GM23248 (cell line): Measurements from ENCODE around the gene MRPL39. TPM values are rescaled to one million over a fixed set of nuclear protein-coding genes. Genes with fewer than 3 reads are reported as not detected.

Experiments used
- DNase-seq: peaks from one replicate; pipeline ENCODE4 v3.0.0-alpha.2; 2015
- H2AFZ ChIP-seq: fragments of 200-600 bp; sonication (generic); 2 replicates; pipeline ENCODE4 v1.6.1; 2016; ENCODE audit warnings: antibody characterized with exemption
- H3F3A ChIP-seq: fragments of 200-600 bp; sonication (generic); 2 replicates; pipeline ENCODE4 v1.6.1; 2016; ENCODE audit warnings: mild to moderate bottlenecking, antibody characterized with exemption, mixed run types; ENCODE audit not compliant: insufficient read depth
- H3K27ac ChIP-seq: fragments of 200-600 bp; sonication (generic); 2 replicates; pipeline ENCODE4 v1.5.1; 2016; ENCODE audit warnings: mild to moderate bottlenecking
- H3K27me3 ChIP-seq: fragments of 200-600 bp; sonication (generic); replicated peaks from 2 replicates; pipeline ENCODE4 v1.6.1; 2016; ENCODE audit warnings: mild to moderate bottlenecking; ENCODE audit not compliant: insufficient read depth
- H3K36me3 ChIP-seq: fragments of 200-600 bp; sonication (generic); 2 replicates; pipeline ENCODE4 v1.6.1; 2016; ENCODE audit warnings: low read depth, mild to moderate bottlenecking
- H3K4me1 ChIP-seq: fragments of 200-600 bp; sonication (generic); 2 replicates; pipeline ENCODE4 v1.6.1; 2016; ENCODE audit warnings: mild to moderate bottlenecking; ENCODE audit not compliant: insufficient read depth
- H3K4me2 ChIP-seq: fragments of 200-600 bp; sonication (generic); one replicate; pipeline ENCODE4 v1.6.1; 2016; ENCODE audit warnings: mild to moderate bottlenecking; ENCODE audit not compliant: unreplicated experiment
- H3K4me3 ChIP-seq: fragments of 200-600 bp; sonication (generic); 2 replicates; pipeline ENCODE4 v1.5.1; 2016; ENCODE audit warnings: mild to moderate bottlenecking
- H3K79me2 ChIP-seq: fragments of 200-600 bp; sonication (generic); 2 replicates; pipeline ENCODE4 v1.6.1; 2016; ENCODE audit warnings: mild to moderate bottlenecking; ENCODE audit not compliant: insufficient read depth
- H3K9ac ChIP-seq: fragments of 200-600 bp; sonication (generic); 2 replicates; pipeline ENCODE4 v1.6.1; 2016; ENCODE audit warnings: mild to moderate bottlenecking
- H3K9me2 ChIP-seq: fragments of 200-600 bp; sonication (generic); 2 replicates; pipeline ENCODE4 v1.6.1; 2016; ENCODE audit warnings: mixed run types, mild to moderate bottlenecking, moderate library complexity; ENCODE audit not compliant: insufficient read depth
- H3K9me3 ChIP-seq: fragments of 200-600 bp; sonication (generic); one replicate; pipeline ENCODE4 v1.6.1; 2017; ENCODE audit warnings: low read depth
- H4K20me1 ChIP-seq: fragments of 200-600 bp; sonication (generic); 2 replicates; pipeline ENCODE4 v1.6.0; 2016; ENCODE audit not compliant: insufficient read depth
- EZH2 ChIP-seq: fragments of 200-600 bp; sonication (generic); IDR thresholded peaks from 2 replicates; pipeline ENCODE4 v1.6.1; 2018; ENCODE audit warnings: antibody characterized with exemption, mild to moderate bottlenecking; ENCODE audit not compliant: insufficient read depth, poor library complexity, severe bottlenecking
- EZH2phosphoT487 ChIP-seq: fragments of 200-600 bp; sonication (generic); IDR thresholded peaks from 2 replicates; pipeline ENCODE4 v1.6.1; 2018; ENCODE audit warnings: antibody characterized with exemption, moderate library complexity, mild to moderate bottlenecking, low read depth; ENCODE audit not compliant: insufficient read depth
- WGBS, 2 experiments: methylation state at CpG; one replicate each; pipeline ENCODE4 v1.1.6; 2015 to 2017; ENCODE audit warnings: low lambda C conversion rate in 2 of 2, low coverage in 1 of 2; ENCODE audit errors: missing lambda C conversion rate in 2 of 2; 5-methylcytosine and 5-hydroxymethylcytosine counted together
- in situ Hi-C: fragments of 300-500 bp; cut with MboI; formaldehyde crosslinking; loops from 2 replicates; pipeline ENCODE4 v1.15.0; 2020
- polyA plus RNA-seq: library from polyadenylated mRNA; unstranded; fragments of >200 nt; fragmentation: Nextera tagmentation; extraction: Ambion mirVana; gene quantifications from 2 replicates; pipeline ENCODE4 v1.2.1, GENCODE V29; 2016
- total RNA-seq: library from RNA; depleted of rRNA; stranded (reverse); fragments of >200 nt; shearing (Covaris generic); gene quantifications from 2 replicates; pipeline ENCODE4 v1.2.3, GENCODE V29; 2014

The MRPL39 gene
- total and polyA plus RNA-seq, 2 experiments from 2014 or later: 24.4 to 50.5 TPM

GRCh38 chr21:25569711-25570110 is 37.6 kb downstream of the MRPL39 start:
- Histone ChIP-seq H3F3A (peaks cover 19% of the 10 kb centered on the region), H3K27ac (no peak overlapping the region), H3K4me1 (peaks cover 23% of the 10 kb centered on the region), H3K79me2 (peaks cover 29% of the 10 kb centered on the region), H4K20me1 (no peaks in the 10 kb centered on the region), H3K27me3 (no peaks in the 10 kb centered on the region), H3K9me2 (no peaks in the 10 kb centered on the region), H3K36me3 (peaks cover 3% of the 10 kb centered on the region), H3K4me3 (no peak overlapping the region), H3K9me3 (no peaks in the 10 kb centered on the region), H3K4me2 (no peak overlapping the region), H2AFZ (no peak overlapping the region), H3K9ac (no peak overlapping the region)
- 94 to 97% methylated on average over 4 of the region's 4 CpGs for WGBS, 2 experiments
- in situ Hi-C loops: no loop called here
- TF ChIP-seq EZH2 (no peak), EZH2phosphoT487 (no peak)
- DNase-seq: no peak

GRCh38 chr21:25569084-25569483 is 38.2 kb downstream of the MRPL39 start:
- TF ChIP-seq EZH2 (no peak), EZH2phosphoT487 (no peak)
- in situ Hi-C loops: no loop called here
- H3K9me2 ChIP-seq: no peaks in the 10 kb centered on the region
- peaks cover 36% of the 10 kb centered on the region for H3K79me2 ChIP-seq
- H4K20me1 ChIP-seq: no peaks in the 10 kb centered on the region
- peaks cover 3% of the 10 kb centered on the region for H3K36me3 ChIP-seq
- no peaks in the 10 kb centered on the region for H3K27me3 ChIP-seq
- no peak overlapping the region for H3K9ac ChIP-seq
- H3K9me3 ChIP-seq: no peaks in the 10 kb centered on the region
- H3K27ac ChIP-seq: no peak overlapping the region
- no peak overlapping the region for H3K4me3 ChIP-seq
- no peak overlapping the region for H3K4me2 ChIP-seq
- 96 to 100% methylated on average over 1 of the region's 1 CpG for WGBS, 2 experiments
- no peak for DNase-seq
- H3F3A ChIP-seq: peaks cover 15% of the 10 kb centered on the region
- H2AFZ ChIP-seq: no peak overlapping the region
- H3K4me1 ChIP-seq: peaks cover 17% of the 10 kb centered on the region

GRCh38 chr21:25568246-25568645 is 39.0 kb downstream of the MRPL39 start:
- Histone ChIP-seq H3K27me3 (no peaks in the 10 kb centered on the region), H3K4me3 (no peak overlapping the region), H3K4me1 (peaks cover 13% of the 10 kb centered on the region), H2AFZ (no peak overlapping the region), H3K9me3 (no peaks in the 10 kb centered on the region), H3K9me2 (no peaks in the 10 kb centered on the region), H4K20me1 (no peaks in the 10 kb centered on the region), H3K27ac (no peak overlapping the region), H3K79me2 (peaks cover 42% of the 10 kb centered on the region), H3K9ac (no peak overlapping the region), H3K36me3 (peaks cover 3% of the 10 kb centered on the region), H3K4me2 (no peak overlapping the region), H3F3A (peaks cover 8% of the 10 kb centered on the region)
- no peak for DNase-seq
- no peak for TF ChIP-seq EZH2phosphoT487
- TF ChIP-seq EZH2: no peak
- 69 to 79% methylated on average over 5 of the region's 5 CpGs for WGBS, 2 experiments
- in situ Hi-C loops: no loop called here

GRCh38 chr21:25567472-25567871 is 39.8 kb downstream of the MRPL39 start:
- peaks cover 3% of the 10 kb centered on the region for H3K36me3 ChIP-seq
- H2AFZ ChIP-seq: no peak overlapping the region
- H3K4me3 ChIP-seq: no peak overlapping the region
- H3K9ac ChIP-seq: no peak overlapping the region
- H3K27ac ChIP-seq: no peak overlapping the region
- no peaks in the 10 kb centered on the region for H4K20me1 ChIP-seq
- DNase-seq: no peak
- H3F3A ChIP-seq: peaks cover under 1% of the 10 kb centered on the region; the same call in 1 of the 2 replicates
- no peaks in the 10 kb centered on the region for H3K27me3 ChIP-seq
- WGBS, 2 experiments: 96 to 97% methylated on average over 4 of the region's 4 CpGs
- in situ Hi-C loops: no loop called here
- no peak for TF ChIP-seq EZH2phosphoT487
- no peak for TF ChIP-seq EZH2
- H3K9me2 ChIP-seq: no peaks in the 10 kb centered on the region
- H3K9me3 ChIP-seq: no peaks in the 10 kb centered on the region
- no peak overlapping the region for H3K4me2 ChIP-seq
- H3K79me2 ChIP-seq: peaks cover 50% of the 10 kb centered on the region
- H3K4me1 ChIP-seq: peaks cover 13% of the 10 kb centered on the region; the same call in 1 of the 2 replicates

- 96 to 98% methylated on average over 3 of the region's 3 CpGs for WGBS, 2 experiments
- no peak for DNase-seq
- peaks cover 53% of the 10 kb centered on the region for H3K79me2 ChIP-seq
Measured at GRCh38 chr21:25566645-25567044, 40.6 kb downstream of the MRPL39 start.

More at GRCh38 chr21:25566645-25567044, 40.6 kb downstream of the MRPL39 start:
- no peak overlapping the region for H3K27ac ChIP-seq
- in situ Hi-C loops: no loop called here
- no peaks in the 10 kb centered on the region for H3K9me3 ChIP-seq
- no peak overlapping the region for H3K4me2 ChIP-seq
- no peaks in the 10 kb centered on the region for H3K27me3 ChIP-seq
- no peaks in the 10 kb centered on the region for H3F3A ChIP-seq
- TF ChIP-seq EZH2phosphoT487 (no peak), EZH2 (no peak)
- H3K9me2 ChIP-seq: no peaks in the 10 kb centered on the region
- 0 out of 2 replicates have a peak, but pooled peaks cover 11% of the 10 kb centered on the region for H3K4me1 ChIP-seq
- H4K20me1 ChIP-seq: no peaks in the 10 kb centered on the region
- H3K4me3 ChIP-seq: no peak overlapping the region
- peaks cover 3% of the 10 kb centered on the region for H3K36me3 ChIP-seq
- H3K9ac ChIP-seq: no peak overlapping the region
- H2AFZ ChIP-seq: no peak overlapping the region
